ACHN (cell line): Measurements from ENCODE around the gene PPM1N.
A peak's percentile ranks its signal among the peaks of the same experiment; 100 is the strongest.

Experiments used
- DNase-seq: peaks from one replicate; pipeline ENCODE4 v3.0.0-alpha.2; 2015
- in situ Hi-C: cut with HindIII; loops from 2 replicates; pipeline ENCODE4 v1.10.0; 2017; ENCODE audit warnings: low sequenced_read_pairs, low pct_ligation_motif_present, low pct_unique_long_range_greater_than_20kb

PPM1N gene

DNA sequence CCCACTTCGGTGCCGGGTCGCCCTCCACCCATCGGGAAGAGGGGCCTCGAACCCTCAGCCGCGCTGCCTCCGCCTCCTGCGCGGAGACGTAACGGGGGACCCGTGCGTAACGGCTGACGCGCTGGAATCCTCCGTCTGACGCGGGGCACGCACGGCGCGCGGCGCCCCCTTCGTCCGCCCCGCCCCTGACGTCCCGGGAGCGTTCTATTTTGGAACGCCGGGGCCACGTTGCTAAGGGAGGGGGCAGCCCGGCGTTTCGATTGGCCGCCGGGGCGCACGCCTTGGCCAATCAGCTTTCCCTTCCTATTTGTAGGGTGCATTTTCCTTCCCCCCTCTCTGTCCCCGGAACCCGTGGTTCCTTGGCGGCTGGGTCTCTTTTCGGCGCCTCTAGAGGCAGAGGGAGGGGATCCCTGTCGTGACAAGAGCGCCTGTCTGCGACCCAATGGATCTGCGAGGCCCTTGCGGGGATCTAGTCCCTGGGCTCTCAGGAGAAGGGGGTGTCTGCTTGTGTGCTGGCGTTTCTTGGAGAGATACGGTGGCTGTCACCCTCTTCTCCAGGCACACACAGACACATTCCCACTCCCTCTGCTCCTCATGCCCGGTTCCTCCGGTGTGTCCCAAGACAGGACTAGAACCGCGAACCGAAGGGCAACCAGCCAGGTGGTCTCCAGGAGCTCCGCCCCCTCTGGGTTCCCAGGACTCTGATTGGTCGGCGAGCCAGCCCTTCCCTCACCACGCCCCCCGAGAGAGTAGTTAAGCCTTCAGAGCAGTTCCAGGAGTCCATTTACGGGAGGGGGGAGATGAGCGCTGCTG is 28.9 kb upstream of the PPM1N start:
- peak; percentile 89 for DNase-seq
- in situ Hi-C loops: no loop called here

DNA sequence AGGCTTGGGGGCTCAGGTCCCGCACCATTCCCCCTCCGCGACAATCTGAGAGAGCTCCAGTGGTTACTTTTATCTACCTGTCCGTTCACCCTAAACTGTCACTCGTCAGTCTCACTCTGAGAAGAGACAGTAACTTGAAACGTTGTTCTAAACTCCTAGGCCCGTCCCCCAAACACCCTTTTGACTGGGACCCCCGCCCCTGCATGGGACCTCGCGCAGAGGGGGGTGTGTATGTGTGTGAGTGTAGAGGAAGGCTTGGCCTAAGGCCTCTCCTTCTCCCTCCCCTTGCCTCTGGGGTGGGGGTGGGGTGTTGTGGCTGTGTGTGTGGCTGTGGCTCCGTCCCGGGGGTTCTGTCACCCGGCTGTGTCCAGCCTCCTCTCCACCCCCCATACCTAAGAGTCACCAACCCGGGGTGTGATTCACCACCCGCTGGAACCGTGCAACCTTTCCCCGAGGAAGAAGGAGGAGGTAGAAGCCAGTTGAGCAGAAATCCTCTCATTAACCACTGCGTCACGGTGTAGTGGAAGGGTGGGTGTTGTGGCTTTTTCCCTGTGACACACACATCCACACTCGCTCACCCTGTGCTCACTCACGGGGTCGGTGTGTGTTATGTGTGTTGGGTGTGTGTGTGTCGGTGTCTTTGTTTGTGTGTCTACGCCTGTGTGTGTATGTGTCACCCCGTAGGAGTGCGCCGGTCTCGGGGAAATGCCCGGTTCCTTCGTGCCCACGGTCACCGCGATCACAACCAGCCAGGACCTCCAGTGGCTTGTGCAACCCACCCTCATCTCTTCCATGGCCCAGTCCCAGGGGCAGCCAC is 28.1 kb upstream of the PPM1N start:
- DNase-seq: peak; percentile 83
- in situ Hi-C loops: no loop called here

DNA sequence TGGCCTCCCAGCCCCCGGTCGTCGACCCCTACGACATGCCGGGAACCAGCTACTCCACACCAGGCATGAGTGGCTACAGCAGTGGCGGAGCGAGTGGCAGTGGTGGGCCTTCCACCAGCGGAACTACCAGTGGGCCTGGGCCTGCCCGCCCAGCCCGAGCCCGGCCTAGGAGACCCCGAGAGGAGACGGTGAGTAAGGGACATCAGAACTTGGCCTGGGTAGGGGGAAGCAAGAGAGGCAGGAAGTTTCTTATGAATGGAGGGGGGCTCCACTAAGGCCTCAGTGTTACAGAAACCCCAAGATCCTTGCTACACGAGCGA is 27.5 kb upstream of the PPM1N start:
- DNase-seq: no peak
- in situ Hi-C loops: no loop called here

DNA sequence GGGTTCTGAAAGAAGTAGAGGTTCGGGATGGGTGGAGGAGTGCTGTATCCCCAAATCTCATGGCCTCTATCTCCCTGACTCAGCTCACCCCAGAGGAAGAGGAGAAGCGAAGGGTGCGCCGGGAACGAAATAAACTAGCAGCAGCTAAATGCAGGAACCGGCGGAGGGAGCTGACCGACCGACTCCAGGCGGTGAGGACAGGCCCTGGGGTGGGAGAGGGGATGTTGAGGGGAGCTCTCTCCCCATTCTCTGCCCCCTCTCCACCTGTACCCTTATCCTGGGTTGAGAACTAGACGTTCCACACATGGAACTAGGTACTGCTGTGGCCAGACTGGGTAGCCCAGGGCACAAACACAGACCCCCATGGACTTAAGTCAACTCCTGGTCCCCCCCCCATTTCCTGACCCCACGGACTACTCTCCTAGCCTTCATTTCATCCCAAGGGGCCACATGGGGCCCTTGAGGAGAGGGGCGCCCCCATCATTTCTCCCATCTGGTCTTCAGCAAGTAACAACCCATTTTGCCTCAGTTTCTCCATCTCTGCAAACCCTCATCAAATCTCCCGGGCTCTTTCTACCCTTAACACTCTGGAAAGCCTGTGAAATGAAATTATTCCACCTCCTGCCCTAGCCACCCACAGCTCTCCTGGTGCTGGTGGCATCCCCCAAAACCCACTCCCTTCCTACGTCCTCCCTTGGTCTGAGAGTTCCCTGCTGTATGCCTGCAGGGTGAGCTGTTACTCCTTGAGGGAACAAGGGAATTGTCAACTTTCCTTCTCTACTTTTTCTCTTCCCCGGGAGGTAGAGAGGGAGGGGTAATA is 26.9 kb upstream of the PPM1N start:
- in situ Hi-C loops: no loop called here
- DNase-seq: no peak

DNA sequence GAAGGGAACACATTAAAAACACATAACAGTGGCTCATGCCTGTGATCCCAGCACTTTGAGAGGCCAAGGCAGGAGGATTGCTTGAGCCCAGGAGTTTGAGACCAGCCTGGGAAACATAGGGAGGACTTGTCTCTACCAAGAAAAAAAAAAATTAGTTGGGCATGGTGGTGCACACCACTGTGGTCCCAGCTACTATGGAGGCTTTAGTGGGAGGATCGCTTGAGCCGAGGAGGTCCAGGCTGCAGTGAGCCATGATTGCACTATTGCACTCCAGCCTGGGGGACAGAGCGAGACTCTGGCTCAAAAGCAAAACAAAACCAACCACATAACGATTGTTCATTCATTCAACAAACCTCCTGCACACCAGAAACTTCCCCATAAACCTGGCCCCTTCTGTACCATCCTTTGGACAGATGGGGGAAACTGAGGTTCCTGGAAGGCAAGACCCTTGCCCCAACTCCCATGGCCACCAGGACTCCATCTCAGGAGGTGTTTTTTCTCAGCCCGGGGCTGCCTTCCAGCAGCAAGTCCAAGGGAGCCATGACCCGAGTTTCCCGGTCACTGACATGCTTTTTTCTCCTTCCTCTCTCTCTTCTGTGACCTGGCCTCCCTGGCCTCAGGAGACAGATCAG is 26.2 kb upstream of the PPM1N start:
- in situ Hi-C loops: no loop called here
- no peak for DNase-seq

DNA sequence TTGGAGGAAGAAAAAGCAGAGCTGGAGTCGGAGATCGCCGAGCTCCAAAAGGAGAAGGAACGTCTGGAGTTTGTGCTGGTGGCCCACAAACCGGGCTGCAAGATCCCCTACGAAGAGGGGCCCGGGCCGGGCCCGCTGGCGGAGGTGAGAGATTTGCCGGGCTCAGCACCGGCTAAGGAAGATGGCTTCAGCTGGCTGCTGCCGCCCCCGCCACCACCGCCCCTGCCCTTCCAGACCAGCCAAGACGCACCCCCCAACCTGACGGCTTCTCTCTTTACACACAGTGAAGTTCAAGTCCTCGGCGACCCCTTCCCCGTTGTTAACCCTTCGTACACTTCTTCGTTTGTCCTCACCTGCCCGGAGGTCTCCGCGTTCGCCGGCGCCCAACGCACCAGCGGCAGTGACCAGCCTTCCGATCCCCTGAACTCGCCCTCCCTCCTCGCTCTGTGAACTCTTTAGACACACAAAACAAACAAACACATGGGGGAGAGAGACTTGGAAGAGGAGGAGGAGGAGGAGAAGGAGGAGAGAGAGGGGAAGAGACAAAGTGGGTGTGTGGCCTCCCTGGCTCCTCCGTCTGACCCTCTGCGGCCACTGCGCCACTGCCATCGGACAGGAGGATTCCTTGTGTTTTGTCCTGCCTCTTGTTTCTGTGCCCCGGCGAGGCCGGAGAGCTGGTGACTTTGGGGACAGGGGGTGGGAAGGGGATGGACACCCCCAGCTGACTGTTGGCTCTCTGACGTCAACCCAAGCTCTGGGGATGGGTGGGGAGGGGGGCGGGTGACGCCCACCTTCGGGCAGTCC is 25.5 kb upstream of the PPM1N start:
- no peak for DNase-seq
- in situ Hi-C loops: no loop called here

DNA sequence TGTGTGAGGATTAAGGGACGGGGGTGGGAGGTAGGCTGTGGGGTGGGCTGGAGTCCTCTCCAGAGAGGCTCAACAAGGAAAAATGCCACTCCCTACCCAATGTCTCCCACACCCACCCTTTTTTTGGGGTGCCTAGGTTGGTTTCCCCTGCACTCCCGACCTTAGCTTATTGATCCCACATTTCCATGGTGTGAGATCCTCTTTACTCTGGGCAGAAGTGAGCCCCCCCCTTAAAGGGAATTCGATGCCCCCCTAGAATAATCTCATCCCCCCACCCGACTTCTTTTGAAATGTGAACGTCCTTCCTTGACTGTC is 24.9 kb upstream of the PPM1N start:
- in situ Hi-C loops: no loop called here
- DNase-seq: no peak

DNA sequence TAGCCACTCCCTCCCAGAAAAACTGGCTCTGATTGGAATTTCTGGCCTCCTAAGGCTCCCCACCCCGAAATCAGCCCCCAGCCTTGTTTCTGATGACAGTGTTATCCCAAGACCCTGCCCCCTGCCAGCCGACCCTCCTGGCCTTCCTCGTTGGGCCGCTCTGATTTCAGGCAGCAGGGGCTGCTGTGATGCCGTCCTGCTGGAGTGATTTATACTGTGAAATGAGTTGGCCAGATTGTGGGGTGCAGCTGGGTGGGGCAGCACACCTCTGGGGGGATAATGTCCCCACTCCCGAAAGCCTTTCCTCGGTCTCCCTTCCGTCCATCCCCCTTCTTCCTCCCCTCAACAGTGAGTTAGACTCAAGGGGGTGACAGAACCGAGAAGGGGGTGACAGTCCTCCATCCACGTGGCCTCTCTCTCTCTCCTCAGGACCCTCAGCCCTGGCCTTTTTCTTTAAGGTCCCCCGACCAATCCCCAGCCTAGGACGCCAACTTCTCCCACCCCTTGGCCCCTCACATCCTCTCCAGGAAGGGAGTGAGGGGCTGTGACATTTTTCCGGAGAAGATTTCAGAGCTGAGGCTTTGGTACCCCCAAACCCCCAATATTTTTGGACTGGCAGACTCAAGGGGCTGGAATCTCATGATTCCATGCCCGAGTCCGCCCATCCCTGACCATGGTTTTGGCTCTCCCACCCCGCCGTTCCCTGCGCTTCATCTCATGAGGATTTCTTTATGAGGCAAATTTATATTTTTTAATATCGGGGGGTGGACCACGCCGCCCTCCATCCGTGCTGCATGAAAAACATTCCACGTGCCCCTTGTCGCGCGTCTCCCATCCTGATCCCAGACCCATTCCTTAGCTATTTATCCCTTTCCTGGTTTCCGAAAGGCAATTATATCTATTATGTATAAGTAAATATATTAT is 24.3 kb upstream of the PPM1N start:
- DNase-seq: no peak
- in situ Hi-C loops: no loop called here

DNA sequence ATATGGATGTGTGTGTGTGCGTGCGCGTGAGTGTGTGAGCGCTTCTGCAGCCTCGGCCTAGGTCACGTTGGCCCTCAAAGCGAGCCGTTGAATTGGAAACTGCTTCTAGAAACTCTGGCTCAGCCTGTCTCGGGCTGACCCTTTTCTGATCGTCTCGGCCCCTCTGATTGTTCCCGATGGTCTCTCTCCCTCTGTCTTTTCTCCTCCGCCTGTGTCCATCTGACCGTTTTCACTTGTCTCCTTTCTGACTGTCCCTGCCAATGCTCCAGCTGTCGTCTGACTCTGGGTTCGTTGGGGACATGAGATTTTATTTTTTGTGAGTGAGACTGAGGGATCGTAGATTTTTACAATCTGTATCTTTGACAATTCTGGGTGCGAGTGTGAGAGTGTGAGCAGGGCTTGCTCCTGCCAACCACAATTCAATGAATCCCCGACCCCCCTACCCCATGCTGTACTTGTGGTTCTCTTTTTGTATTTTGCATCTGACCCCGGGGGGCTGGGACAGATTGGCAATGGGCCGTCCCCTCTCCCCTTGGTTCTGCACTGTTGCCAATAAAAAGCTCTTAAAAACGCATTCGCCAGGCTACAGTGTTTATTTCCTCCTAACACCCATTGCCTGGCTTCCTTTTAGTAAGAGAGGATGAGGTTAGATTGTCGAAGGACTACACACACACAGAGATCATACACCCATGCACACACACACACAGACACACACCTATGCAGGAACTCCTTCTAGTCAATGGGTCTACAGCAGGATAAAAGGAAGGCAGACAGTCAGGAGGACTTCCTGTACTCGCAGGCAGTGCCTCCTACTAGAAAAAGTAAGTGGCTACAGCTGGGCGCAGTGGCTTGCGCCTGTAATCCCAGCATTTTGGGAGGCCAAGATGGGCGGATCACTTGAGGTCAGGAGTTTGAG is 23.4 kb upstream of the PPM1N start:
- in situ Hi-C loops: no loop called here

DNA sequence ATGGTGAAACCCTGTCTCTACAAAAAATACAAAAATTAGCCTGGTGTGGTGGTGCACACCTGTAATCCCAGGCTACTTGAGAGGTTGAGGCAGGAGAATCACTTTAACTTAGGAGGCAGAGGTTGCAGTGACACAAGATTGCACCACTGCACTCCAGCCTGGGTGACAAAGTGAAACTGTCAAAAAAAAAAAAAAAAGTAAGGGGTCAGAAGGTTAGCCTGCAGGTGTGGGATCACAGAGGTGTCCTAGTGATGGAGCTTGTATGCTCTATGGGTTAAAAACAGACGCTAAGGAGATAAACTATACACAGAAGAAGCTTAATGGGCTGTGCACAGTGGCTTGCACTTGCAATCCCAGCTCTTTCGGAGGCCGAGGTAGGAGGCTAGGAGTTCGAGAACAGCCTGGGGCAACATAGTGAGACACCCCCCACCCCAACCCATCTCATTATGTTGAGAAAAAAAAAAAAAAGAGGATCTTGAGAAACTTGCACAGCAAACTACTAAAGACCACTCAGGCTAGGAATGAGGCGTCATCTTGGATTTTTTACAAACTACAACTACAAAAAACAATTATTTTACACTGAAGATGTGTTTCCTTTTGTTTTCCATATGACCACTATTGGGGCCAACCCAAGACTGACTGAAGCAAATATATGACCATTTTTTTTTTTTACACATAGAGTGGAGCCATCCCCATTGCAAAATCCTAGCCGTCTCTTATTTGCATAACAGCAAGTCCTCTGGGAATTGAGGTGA is 22.5 kb upstream of the PPM1N start:
- in situ Hi-C loops: no loop called here
- no peak for DNase-seq

More for the DNA sequence above, 23.4 kb upstream of the PPM1N start:
- DNase-seq: no peak

DNA sequence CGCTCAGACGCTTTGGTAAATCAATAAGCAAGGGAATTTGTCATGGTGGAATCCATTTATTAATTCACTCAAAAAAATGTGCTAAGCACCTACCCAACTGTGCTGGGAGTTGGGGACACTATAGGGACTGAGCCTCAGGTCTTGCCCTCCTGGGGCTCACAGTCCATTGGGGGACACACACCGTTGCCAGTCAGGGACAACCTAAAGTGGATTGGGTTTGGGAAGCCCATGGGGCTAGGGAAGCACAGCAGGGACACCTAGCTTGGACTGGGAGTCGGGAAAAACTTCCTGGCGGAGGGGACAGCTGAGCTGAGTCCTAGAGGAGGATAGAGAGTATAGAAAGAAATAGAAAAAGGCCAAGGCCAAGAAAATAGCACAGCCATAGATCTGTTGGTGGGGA is 21.9 kb upstream of the PPM1N start:
- in situ Hi-C loops: no loop called here
- no peak for DNase-seq

DNA sequence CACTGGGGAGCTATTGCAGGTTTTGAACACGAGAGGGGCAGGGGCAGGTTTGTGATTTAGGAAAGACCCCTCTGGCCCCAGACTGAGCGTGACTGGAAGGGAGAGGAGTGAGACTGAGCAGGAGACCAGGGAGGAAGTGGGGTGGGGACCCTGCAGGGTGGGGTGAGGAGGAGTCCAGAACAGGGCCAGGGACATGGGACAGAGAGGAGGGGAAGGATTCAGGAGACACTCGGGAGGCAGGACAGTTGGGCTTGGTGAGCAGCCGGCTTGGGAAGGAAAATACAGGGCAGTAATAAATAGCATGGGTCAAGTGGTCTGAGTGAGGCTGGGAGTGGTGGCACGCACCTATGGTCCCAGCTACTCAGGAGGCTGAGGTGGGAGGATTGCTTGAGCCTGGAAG is 21.1 kb upstream of the PPM1N start:
- no peak for DNase-seq
- in situ Hi-C loops: no loop called here

DNA sequence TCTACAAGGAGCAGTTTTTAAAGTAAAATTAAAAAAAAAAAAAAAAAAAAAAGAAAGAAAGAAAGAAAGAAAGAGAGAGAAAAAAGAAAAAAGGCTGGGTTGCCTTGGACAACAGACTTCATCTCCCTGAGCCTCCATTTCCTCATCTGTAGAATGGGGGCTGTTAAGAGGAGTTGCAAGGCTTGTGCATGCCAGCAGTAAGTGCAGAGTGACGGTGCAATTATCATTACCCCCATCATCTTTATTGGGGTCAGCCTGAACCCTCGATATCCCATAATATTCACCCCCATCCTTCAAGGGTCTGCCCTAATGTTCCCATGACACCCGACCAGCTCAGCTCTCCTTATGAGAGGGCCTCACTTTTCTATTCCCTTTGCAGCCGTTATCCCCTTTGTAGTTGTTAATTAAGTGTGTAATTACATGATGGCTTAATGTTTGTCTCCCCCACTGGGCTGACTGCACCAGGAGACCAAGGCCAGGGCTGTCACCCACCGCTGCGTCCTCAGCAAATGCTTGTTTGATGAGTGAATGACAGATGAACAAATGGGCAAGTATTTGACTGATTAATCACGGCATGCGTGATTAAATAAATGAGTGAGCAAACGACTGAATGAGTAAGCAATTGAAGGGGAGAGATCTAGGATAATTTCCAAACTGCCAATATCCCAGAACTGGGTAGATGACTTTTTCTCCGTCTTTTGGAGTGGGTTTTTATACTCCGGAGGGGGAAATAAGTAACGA is 20.4 kb upstream of the PPM1N start:
- DNase-seq: peak; percentile 50
- in situ Hi-C loops: no loop called here

DNA sequence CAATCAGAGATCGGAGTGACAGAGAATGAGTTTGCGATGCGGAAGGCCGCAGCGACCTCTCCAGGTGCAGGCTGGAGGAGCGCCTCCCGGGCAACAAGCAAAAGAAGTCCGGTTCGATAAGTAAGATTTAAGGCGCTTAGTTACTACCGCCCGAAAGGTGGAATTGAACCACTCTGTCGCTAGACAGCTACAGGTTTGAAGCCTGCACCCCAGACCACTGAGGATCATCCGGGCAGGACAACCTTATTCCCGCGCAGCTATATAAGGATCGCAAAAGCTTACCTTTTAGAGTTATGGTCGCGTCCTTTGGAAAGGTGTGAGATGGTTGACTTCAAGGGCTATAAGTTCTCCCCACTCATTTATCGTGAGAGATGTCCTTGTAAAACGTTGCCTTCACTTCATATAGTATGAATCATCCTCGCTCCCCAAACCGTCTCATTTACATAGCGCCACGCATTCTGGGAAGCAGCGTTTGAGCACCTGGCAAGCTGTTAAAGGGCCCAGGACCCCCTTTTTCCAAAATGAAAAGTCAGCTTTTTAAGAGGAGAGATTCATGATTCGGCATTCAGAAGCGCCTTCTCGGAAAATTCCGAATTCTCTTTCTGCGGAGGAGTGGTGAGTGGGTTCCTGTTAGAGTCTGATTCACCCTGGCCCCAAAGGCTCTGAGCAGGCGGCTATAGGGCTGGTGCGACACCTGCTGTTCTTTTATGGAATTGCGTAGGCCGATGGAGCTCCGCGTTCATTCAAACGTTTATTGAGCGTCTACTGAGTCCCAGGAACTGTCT is 19.6 kb upstream of the PPM1N start:
- in situ Hi-C loops: no loop called here
- peak; percentile 92 for DNase-seq
